ENCODE measurements around the gene PTH2R. TPM values are rescaled to one million over a fixed set of nuclear protein-coding genes. Genes with fewer than 3 reads are reported as not detected.

PTH2R gene
- total and polyA plus RNA-seq, 2 of the 4 experiments (the other 2 are of a cell fraction) = under 0.01 TPM; not detected in 1

DNA sequence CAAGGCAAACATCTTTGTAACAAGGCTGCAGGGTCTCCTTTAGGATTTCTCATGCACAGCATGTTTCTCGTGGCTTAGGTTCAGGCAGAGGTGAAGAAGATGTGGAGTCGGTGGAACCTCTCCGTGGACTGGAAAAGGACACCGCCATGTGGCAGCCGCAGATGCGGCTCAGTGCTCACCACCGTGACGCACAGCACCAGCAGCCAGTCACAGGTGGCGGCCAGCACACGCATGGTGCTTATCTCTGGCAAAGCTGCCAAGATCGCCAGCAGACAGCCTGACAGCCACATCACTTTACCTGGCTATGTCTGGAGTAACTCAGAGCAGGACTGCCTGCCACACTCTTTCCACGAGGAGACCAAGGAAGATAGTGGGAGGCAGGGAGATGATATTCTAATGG, 86.6 kb downstream of the PTH2R start:
- H2BK20ac ChIP-seq (ENCODE audit: low read depth, low read length) = no peak overlapping the region
- H3K9me1 ChIP-seq (ENCODE audit: insufficient read depth, low read length) = no peaks in the 10 kb centered on the region
- H3K9me3 ChIP-seq (ENCODE audit: control insufficient read depth, insufficient read depth, low read length) = peaks cover 17% of the 10 kb centered on the region
- ATAC-seq (ENCODE audit: low read depth) (no peak), DNase-seq (no peak)
- TF ChIP-seq CEBPB (IDR thresholded peaks at IDR 0.05; ENCODE audit: low read depth, low read length) (no peak), RFX5 (IDR thresholded peaks at IDR 0.05; ENCODE audit: low read depth, low read length) (no peak), MXI1 (IDR thresholded peaks at IDR 0.05; ENCODE audit: borderline replicate concordance, low read depth, low read length) (no peak), NFE2L2 (IDR thresholded peaks at IDR 0.05; ENCODE audit: low read depth, low read length) (no peak), ELK1 (IDR thresholded peaks at IDR 0.05; ENCODE audit: borderline replicate concordance, low read depth, low read length) (no peak), RAD21 (IDR thresholded peaks at IDR 0.05; ENCODE audit: low read length) (no peak), RCOR1 (IDR thresholded peaks at IDR 0.05; ENCODE audit: insufficient replicate concordance, low read length) (no peak), BHLHE40 (IDR thresholded peaks at IDR 0.05; ENCODE audit: low read depth, low read length) (no peak), MAFK (IDR thresholded peaks at IDR 0.05; ENCODE audit: low read depth, low read length) (no peak), MAZ (IDR thresholded peaks at IDR 0.05; ENCODE audit: borderline replicate concordance, low read depth, low read length) (no peak), FOS (IDR thresholded peaks at IDR 0.05; ENCODE audit: low read depth, low read length) (no peak), CHD1 (IDR thresholded peaks at IDR 0.05; ENCODE audit: low read depth, low read length) (no peak), POLR2A (IDR thresholded peaks at IDR 0.05; ENCODE audit: low read depth, low read length) (no peak), SMC3 (IDR thresholded peaks at IDR 0.05; ENCODE audit: low read depth, low read length) (no peak)
- TF ChIP-seq, protein P1, sequence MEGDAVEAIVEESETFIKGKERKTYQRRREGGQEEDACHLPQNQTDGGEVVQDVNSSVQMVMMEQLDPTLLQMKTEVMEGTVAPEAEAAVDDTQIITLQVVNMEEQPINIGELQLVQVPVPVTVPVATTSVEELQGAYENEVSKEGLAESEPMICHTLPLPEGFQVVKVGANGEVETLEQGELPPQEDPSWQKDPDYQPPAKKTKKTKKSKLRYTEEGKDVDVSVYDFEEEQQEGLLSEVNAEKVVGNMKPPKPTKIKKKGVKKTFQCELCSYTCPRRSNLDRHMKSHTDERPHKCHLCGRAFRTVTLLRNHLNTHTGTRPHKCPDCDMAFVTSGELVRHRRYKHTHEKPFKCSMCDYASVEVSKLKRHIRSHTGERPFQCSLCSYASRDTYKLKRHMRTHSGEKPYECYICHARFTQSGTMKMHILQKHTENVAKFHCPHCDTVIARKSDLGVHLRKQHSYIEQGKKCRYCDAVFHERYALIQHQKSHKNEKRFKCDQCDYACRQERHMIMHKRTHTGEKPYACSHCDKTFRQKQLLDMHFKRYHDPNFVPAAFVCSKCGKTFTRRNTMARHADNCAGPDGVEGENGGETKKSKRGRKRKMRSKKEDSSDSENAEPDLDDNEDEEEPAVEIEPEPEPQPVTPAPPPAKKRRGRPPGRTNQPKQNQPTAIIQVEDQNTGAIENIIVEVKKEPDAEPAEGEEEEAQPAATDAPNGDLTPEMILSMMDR (conservative IDR thresholded peaks at IDR 0.05; ENCODE audit: low read depth, low read length) = no peak
- TF ChIP-seq, protein P2, sequence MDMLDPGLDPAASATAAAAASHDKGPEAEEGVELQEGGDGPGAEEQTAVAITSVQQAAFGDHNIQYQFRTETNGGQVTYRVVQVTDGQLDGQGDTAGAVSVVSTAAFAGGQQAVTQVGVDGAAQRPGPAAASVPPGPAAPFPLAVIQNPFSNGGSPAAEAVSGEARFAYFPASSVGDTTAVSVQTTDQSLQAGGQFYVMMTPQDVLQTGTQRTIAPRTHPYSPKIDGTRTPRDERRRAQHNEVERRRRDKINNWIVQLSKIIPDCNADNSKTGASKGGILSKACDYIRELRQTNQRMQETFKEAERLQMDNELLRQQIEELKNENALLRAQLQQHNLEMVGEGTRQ (IDR thresholded peaks at IDR 0.05; ENCODE audit: low read depth, low read length) = no peak
- H2AFZ ChIP-seq (replicated peaks; ENCODE audit: low read length, poor library complexity) = no peak overlapping the region
- H2AK5ac ChIP-seq (ENCODE audit: low read depth, low read length) = no peak overlapping the region
- H3K9ac ChIP-seq (ENCODE audit: low read depth, low read length) = no peak overlapping the region
- H3K4me3 ChIP-seq (ENCODE audit: insufficient read depth, low read depth, low read length) = no peak overlapping the region
- H4K5ac ChIP-seq (ENCODE audit: low read depth, low read length) = no peak overlapping the region
- H3K79me1 ChIP-seq (ENCODE audit: low read depth in 1 of 2, low read length in 2 of 2) = no peaks in the 10 kb centered on the region
- H4K20me1 ChIP-seq (ENCODE audit: insufficient read depth, low read length) = no peaks in the 10 kb centered on the region
- no TSS peak for BruUV-seq (replicated peaks)
- H3K4me1 ChIP-seq (ENCODE audit: control insufficient read depth, insufficient read depth, low read length) = no peaks in the 10 kb centered on the region
- no peak overlapping the region for H3K56ac ChIP-seq (ENCODE audit: extremely low read depth, insufficient read depth, low read length)
- H4K8ac ChIP-seq (ENCODE audit: low read depth in 2 of 2, low read length in 2 of 2) = no peak overlapping the region
- H2BK5ac ChIP-seq (ENCODE audit: low read depth, low read length, poor library complexity, severe bottlenecking) = no peak overlapping the region
- ChIA-PET POLR2A (ENCODE audit: unreplicated experiment) (no interaction called here), CTCF (no interaction called here)
- H3K27me3 ChIP-seq (ENCODE audit: control insufficient read depth, insufficient read depth, low read length) = no peaks in the 10 kb centered on the region
- no peak overlapping the region for H2BK120ac ChIP-seq (ENCODE audit: low read depth, low read length)
- no peak overlapping the region for H3K23ac ChIP-seq (ENCODE audit: low read depth, low read length)
- dilution Hi-C loops (cut with HindIII; ENCODE audit: low sequenced_read_pairs, unreplicated experiment) (no loop called here), in situ Hi-C loops (cut with MboI; ENCODE audit: low sequenced_read_pairs) (no loop called here), intact Hi-C loops (cut with micrococcal nuclease) (no loop called here)
- no peak overlapping the region for H3K14ac ChIP-seq (replicated peaks; ENCODE audit: low read depth, low read length)
- H4K91ac ChIP-seq (ENCODE audit: insufficient read depth, low read depth, low read length) = no peak overlapping the region
- H3K27ac ChIP-seq (ENCODE audit: insufficient read depth, low read length) = no peak overlapping the region
- no peak overlapping the region for H2BK15ac ChIP-seq (ENCODE audit: low read depth, low read length)
- no peak overlapping the region for H3K4me2 ChIP-seq (ENCODE audit: low read depth, low read length)
- 87% methylated on average over 3 of the region's 12 CpGs; no CpG with 5 or more reads in 1 of the 2 experiments for WGBS, 2 experiments (ENCODE audit: extremely low coverage in 2 of 2, insufficient read length in 1 of 2)
- no peak overlapping the region for H3K18ac ChIP-seq (ENCODE audit: low read depth, low read length)
- H3K36me3 ChIP-seq (ENCODE audit: control insufficient read depth, insufficient read depth, low read length) = no peaks in the 10 kb centered on the region
- H2AK9ac ChIP-seq (replicated peaks; ENCODE audit: low read depth, low read length, poor library complexity) = no peak overlapping the region
- H3K4ac ChIP-seq (ENCODE audit: low read depth, low read length) = no peak overlapping the region

Data from IMR-90 (cell line).